DMS114 treated with DMSO at 0.1 percent for 48 hours (cell line): ENCODE measurements around the gene PTPRG.
"Not testable (repeated sequence)": the region's sequence is repeated elsewhere in the genome, so short reads cannot be mapped to it uniquely, and the experiment has no call there.

Experiments
- DNase-seq: peaks from one replicate; lab custom pipeline; 2025; ENCODE audit not compliant: unreplicated experiment; lab: John Stamatoyannopoulos, UW

The PTPRG gene

DNA sequence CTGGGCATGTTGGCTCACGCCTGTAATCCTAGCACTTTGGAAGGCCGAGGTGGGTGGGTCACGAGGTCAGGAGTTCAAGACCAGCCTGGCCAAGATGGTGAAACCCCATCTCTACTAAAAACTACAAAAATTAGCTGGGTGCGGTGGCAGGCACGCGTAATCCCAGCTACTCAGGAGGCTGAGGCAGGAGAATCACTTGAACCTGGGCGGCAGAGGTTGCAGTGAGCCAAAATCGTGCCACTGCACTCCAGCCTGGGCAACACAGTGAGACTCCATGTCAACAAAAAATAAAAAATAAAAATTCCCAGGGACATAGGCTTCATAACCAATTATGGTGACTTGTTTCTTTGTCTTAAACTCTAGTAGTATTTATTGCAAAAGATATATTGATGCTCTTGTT lies 155.3 kb downstream of the PTPRG start:
- not testable (repeated sequence) for DNase-seq

DNA sequence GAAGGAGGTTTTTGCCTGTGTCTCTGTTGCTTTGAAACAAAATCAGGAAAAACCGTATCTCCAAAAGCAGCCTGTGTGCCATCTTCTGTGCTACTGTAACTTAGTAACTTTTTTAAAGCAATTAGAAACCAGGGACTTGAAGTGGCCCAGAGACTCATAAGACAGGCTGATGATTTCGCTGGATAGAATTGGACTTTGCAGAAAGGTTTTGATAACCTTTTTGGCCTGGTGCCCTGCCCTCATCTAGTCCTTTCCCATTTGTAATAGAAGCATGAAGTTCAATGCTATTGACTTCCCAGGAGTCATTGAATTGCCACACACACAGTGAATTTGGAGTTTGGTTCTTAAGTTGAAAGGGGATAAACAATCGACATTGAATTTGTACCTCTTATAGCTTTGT lies 157.2 kb downstream of the PTPRG start:
- DNase-seq: no peak

DNA sequence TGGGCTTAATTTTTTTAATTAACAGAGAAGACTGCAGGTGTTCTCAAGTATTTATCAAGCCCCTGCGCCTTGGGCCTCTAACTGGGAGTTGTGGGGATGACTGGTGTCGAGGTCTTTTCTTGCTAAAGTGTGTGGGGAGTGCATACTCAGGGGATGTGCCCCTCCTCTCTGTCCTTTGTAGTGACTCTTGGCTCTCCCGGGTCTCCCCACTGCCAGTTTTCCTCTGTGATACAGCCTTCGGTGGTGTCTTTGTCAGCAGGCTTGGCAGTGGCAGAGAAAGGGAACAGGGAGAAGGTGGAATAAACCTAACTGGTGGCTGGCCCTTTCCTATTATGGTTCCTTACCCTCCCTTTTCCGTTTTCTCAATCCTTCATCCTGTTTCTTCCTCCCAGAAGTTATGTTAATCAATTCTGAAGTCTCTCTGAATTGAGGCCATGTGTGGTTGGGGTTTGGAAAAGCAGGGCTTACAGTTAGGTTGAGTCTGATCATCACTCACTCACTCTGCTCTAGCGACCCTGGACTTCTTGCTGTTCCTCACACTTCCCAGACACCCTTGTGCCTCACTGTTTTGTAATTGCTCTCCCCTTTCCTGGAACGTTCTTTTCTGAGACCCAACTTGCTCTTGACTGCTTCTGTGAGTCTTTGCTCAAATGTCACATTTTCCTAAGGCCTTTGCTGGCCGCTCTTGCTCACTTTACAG lies 158.1 kb downstream of the PTPRG start:
- DNase-seq: no peak

DNA sequence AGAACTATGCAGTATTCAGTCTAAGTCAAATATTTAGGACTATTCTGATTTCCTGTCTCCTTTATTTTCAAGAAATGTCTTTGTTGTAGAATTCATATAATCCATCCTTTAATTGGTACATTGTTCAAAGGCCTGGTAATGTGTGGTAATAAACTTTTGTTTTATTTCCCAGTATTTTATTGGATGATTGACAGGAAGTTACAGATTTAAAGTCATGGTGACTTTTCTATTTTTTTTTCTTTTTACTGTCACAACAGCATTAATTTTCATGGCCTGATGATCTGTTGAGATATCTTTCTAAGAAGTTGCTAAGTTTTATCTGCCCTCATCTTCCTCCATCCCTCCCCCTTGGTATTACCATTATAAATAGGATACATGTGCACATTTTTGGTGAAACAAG lies 161.7 kb downstream of the PTPRG start:
- DNase-seq: no peak

DNA sequence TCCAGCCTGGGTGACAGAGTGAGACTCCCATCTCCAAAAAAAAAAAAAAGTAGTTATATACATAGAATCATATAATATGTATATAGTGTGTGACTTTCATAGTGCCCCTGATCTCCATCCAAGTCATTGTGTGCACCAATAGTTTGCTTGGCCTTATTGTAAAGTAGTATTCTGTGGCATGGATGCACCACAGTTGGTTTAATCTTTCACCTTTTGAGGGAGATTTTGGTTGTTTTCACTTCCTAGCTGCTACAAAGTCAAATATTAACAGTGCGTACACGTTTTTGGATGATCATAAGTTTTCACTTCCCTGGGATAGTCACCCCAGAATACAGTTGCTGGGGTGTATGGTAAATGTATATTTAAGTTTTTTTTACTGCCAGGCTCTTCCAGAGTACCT lies 162.8 kb downstream of the PTPRG start:
- DNase-seq: no peak

DNA sequence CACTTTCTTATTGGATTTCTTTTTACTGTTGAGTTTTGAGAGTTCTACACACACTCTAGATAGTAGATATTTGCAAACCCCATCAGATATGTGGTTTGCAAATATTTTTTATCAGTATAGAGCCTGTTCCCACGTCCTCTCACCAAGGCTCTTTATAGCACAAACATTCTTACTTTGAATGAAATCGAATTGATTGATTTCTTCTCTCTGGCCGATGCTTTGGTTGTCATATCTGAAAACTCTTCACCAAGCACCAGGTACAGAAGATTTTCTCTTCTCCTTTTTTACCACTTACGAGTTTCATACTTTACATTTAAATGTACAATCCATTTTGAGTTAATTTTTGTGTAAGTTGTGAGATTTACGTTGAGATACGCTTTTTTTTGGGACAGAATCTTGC lies 163.4 kb downstream of the PTPRG start:
- DNase-seq: no peak

DNA sequence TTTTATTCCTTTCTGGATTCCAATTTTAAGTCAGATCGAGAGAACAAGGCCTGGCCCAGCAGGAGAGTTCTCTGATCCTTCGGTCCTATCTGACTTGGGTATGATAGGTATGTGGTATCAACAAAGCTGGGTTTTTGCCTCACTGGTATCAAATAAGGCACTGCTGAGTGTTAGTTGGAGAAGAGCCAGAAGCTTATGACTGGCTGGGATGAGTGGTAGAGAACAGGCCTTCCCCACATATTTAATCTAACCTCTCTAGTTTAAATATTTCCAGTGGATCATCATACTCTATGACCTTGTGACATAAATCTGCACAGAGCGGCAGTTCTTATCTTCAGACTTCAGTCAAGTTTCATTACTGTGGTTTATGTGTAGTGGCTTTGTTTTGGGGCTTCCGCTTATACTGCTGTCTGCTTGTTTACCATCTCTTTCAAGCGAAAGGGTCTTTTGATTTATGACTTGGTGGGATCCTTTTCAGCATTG lies 164.5 kb downstream of the PTPRG start:
- no peak for DNase-seq

DNA sequence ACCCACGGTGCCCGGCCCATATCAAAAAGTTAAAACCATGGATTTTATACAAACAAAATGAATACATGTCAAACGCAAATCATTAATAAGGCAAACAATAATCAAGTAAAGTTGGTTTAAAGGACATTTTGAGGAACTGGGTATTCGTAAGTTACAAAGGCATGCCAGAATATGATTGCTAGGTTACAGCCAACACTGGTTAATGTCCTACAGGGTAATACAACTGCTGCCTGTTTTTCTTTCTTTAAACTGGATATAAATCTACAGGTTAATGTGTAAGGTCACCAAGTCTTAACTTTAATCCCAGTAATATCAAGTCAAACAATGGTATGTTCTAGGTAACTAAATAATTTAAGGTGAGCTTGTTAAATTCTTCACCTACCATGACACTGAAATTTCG lies 166.1 kb downstream of the PTPRG start:
- DNase-seq: no peak

DNA sequence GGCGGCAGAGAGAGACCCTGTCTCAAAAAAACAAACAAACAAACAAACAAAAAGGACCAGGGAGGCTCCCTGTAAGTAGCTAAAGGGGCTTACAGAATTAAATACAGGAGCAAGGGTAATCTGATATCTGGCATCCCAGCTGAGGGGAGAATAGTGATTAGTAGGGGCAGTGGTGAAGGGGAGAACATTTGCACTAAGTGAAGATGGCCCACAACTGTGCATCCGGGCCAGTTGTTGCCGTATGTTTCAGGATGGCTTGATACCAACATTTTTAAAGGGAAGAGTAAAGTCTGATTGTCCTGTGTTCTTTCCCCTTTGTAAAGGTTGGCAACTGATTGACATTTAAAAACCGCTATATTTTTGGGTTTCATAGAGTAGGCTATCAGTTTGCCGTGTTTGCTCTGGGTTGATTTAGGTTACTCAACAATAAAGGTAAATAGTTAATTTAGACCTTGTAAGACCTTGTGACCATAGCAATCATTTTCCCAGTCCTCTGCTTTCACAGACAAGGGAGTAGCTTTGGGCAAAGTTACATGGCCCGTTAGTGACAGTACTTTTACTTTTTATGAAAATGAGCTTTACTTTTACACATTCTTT lies 167.8 kb downstream of the PTPRG start:
- DNase-seq: no peak

DNA sequence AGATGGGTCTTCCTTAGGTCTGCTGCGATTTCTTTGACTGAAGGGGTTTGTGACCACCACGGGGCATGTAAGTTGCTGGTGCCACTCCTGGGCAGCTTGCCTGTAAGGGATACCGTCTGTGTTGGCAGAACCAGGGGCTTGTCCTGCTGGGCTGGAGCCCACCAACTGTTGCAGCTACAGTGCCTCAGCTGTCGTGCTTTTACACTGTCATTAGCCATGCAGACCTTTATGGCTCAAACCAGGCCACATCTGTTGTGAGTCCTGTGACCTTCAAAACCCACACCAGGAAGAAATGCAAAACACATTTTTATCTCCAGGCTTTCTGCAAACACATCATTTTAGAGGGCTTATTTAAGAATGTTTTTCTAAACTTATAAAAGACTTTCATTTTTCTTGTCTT lies 168.7 kb downstream of the PTPRG start:
- DNase-seq: no peak

DNA sequence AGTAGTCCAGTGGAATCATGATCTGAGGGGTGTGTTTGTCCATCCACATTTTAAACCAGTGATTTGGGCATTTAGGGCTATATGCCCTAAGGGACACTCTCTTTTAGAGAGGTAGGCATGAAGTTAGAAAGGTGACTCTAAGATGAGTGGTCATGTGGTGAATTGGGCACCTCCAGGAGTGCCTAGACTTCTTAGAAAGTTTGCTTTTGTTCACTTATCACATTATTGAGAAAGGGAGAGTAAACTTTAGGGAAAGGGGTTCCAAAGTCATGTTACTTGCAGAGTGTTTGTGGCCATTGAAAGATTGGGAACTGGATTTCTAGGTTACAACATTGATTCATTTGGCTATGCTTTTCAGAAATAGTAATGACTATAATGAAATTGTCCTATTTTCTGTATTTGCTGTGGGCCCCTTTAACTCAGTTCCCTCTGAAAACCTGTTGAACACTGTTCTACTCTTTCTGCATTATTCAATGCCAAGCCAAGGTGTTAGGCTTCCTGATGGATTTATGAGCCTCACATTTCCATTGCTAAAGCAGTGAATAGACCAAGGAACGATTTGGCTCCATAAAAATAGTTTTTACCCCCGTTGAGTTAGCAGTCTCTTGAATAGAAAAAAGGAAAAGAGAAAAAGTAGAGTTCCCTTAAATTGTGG lies 169.3 kb downstream of the PTPRG start:
- DNase-seq: no peak

DNA sequence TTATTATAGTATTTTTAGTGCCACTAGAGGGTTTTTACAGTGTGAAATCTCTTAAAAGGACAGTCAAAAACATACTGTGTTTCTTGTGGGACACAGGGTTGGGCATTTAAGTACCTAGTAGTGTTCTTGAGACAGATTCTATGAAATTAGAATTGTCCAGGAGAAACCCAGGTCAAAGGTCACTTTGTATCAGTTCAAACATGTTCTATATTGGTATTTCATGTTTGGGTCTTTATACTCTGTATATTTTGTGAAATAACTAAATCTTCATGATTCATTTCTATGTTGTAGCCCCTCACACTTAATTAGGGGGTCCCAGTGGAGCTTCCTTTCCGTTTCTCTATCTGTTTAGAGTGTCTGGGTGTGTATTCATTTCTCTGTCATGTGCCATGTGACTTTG lies 171.6 kb downstream of the PTPRG start:
- no peak for DNase-seq

DNA sequence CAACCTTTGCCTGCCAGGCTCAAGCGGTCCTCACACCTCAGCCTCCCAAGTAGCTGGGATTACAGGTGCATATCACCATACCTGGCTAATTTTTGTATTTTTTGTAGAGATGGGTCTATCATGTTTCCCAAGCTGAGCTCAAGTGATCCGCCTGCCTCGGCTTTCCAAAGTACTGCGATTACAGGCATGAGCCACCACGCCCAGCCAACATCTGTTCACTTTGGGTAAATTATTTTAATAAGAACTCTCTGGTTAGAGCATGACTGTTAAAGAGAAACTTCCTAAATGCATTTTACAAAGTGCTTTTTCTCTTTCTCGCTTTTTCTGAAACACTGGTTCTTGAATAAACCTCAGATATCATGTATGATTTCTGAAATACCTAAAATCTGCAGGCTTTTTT lies 172.5 kb downstream of the PTPRG start:
- DNase-seq: no peak

DNA sequence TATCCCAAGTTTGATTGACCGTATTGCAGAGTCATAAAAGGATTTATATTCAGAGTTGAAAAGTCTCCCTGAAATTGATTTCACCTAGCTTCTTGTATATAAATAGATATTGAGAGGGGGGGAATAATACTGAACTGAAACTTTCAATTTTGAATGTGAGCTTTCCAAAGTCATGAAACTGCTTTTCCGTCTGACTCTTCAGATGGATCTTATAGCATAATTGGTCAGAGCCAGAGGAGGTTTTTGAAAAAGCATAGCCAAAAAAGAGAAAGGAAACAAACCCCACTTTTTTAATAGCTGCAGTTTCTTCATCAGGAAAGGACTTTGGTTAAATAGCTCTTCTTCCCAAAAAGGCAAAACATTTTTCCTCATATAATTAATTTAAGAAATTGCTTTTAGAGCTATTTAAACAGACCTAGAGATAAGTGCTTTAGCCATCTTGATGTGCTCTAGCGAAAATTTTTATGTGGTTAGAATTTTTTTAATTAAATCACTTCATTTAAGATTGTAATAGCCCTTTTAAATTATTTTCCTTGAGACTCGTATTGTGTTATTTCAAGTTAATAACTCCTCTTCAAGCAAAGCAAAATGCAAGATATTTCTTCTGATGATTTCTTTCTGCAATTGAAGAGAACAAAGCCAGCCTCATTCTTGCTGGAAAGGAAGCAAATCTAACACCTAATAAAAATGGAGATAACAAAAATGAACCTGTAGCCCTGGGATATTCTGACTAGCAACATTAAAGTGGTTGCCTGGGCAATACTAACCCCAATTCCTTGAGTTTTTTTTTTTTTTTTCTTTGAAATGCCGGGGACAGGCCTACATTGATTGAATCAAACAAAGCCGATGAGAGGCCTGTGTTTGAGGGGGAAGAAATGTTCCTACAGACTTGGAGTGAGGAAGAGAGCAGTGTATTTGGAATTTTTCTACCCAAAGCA lies 173.6 kb downstream of the PTPRG start:
- DNase-seq: no peak

DNA sequence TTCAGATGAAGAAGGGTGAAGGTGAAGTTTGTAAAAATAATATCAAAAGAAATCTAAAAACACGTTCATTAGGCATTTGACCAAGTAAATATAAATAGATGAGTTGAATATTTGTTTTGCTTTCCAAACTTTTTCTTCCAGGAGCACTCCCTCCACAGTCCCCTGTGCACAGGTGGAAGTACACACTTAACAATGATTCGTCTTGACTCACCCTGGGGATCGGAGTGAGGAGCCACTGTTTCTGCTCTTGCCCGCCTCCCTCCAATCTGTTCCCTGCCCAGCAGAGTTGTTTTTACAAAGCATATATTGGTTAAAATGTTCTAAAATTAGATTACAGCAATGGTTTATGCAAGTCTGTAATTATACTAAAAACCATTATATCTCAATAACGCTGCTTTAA lies 175.1 kb downstream of the PTPRG start:
- DNase-seq: no peak

DNA sequence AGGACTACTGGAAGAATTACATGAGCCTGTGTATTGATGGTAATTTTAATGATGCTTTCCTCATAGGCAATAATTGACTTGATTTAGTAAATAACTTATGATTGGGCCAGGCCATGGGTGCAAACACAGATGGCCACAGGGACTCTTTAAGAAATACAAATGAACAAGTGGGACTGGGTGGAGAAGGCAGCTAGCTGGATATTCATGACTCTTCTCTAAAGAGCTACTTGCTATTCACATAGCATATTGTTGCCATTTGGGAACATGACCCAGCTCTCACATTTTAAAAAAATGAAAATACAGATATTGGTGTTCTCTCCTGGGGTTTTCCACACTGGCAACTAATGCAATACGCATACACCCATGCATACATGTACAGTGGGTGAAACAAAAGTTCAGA lies 178.3 kb downstream of the PTPRG start:
- DNase-seq: no peak

DNA sequence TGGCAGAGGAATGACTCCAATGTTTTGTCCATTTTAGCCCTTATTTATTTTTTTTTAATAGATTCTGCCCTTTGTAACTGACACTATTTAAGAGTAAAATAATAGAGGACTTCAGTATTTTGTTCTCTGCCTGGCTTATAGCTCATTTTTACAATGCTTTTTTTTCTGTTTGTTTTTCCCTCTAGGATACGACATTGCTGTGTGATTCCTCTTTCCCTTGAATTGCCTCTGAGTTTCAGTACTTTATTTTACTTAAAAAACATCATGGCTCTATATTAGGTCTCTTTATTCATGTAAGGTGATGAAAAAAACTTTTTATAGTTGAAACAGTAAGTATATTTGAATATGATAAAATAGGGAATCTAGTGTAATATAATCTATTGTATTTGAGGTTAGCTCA lies 179.1 kb downstream of the PTPRG start:
- DNase-seq: no peak

DNA sequence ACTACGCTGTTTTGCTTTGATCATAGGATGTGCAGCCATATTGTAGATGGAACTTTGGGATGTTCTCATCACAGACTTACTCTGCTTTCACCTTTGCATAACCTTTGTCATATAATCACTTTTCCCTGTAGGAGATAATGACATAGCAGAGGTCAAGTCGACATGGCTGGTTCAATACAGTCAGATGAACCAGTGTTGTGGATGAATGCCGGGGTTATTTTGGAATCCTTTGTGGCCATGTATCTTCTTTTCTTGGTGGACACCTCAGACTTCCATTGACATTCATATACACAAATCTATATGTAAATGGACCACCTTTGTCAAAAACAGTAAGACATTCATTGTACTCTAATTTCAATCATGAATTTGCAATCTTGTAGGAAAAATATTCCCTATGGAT lies 180.2 kb downstream of the PTPRG start:
- DNase-seq: no peak

DNA sequence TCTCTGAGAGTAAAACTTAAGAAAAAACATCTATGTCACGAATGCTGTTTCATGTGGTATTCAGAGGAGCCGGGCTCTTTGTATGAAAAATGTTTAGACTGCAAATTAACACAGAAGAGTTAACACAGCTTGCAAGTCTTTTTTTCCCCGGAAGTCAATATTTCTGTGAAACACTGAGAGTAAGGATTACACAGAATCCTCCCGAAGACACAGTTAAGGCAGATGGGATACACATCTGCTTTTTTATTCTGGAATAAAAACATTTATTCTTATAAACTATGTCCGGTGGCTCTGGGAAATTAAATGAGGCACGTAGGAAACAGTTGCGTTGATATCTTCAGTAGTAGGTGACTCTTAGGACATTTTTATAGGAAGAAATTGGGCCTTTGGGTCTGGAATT lies 180.6 kb downstream of the PTPRG start:
- DNase-seq: no peak

DNA sequence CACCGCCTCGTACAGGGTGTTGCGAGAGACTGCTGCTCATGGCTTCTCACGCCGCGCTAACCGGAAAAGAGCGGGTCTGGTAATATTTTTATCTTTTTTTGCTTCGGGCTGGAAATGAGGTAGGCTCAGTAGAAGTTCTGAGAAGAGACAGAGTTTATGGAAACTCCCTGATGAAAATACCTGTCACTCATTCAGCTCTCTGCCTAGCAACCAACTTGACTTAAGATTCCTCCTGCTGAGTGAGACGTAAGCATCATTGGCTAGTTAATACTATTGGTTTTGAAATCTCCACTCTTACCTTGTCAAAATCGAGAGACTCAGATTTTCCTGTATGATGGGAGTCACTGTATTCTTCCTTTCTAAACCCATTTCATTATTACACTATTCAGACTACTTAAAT lies 181.7 kb downstream of the PTPRG start:
- DNase-seq: no peak

DNA sequence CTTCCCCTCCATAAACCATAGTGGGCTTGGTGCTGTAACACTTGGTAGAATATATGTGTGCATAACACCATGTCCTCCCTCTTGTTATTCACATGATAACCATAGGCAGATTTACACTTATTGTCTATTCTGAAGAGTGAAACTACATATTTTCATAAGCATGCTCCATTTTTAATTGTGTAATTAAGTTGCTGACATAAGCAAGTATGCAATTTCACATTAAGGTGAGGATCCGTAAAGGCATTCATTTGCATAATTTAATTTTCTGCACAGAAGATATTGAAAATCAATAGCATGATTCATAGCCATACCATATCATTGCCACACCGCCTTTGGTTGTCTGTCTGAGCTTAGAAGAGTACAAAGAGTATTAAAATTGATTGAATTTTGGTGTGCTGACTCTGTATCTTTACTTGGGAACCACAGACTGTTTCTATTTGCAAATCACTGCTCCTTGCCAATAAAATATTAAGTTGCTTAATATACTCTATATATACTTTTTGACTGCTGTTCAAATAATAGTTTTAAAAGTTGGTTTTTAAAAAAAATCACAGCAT lies 182.4 kb downstream of the PTPRG start:
- no peak for DNase-seq
